GM19372 (cell line): ENCODE measurements around the gene PARD3B.

ENCODE experiments used
- ATAC-seq: cut with Tn5 transposase; IDR thresholded peaks from one replicate; pipeline ENCODE4 v1.9.1; 2021; ENCODE audit warnings: mild to moderate bottlenecking, low read depth, moderate library complexity; ENCODE audit not compliant: unreplicated experiment

PARD3B gene

GRCh38 chr2:204917089-204917701, 371.9 kb downstream of the PARD3B start:
- no peak for ATAC-seq

GRCh38 chr2:204920776-204921175, 375.5 kb downstream of the PARD3B start:
- no peak for ATAC-seq

- ATAC-seq: no peak
Measured at GRCh38 chr2:204923957-204924356, 378.7 kb downstream of the PARD3B start.

- ATAC-seq: no peak
Measured at GRCh38 chr2:204931562-204931961, 386.3 kb downstream of the PARD3B start.

GRCh38 chr2:204933735-204934374, 388.6 kb downstream of the PARD3B start:
- no peak for ATAC-seq

GRCh38 chr2:204944927-204945326, 399.7 kb downstream of the PARD3B start:
- ATAC-seq: no peak

GRCh38 chr2:204945376-204945775, 400.1 kb downstream of the PARD3B start:
- no peak for ATAC-seq

- no peak for ATAC-seq
Measured at GRCh38 chr2:204946892-204947291, 401.6 kb downstream of the PARD3B start.

GRCh38 chr2:204947405-204947804, 402.1 kb downstream of the PARD3B start:
- ATAC-seq: no peak

- no peak for ATAC-seq
Measured at GRCh38 chr2:204948024-204948763, 402.9 kb downstream of the PARD3B start.

- no peak for ATAC-seq
Measured at GRCh38 chr2:204948822-204949221, 403.5 kb downstream of the PARD3B start.

GRCh38 chr2:204950695-204951346, 405.5 kb downstream of the PARD3B start:
- no peak for ATAC-seq

- ATAC-seq: no peak
Measured at GRCh38 chr2:204958371-204958770, 413.1 kb downstream of the PARD3B start.

- no peak for ATAC-seq
Measured at GRCh38 chr2:204964414-204964813, 419.1 kb downstream of the PARD3B start.

GRCh38 chr2:204966245-204966644, 421.0 kb downstream of the PARD3B start:
- ATAC-seq: no peak

GRCh38 chr2:204967199-204967960, 422.1 kb downstream of the PARD3B start:
- ATAC-seq: no peak

GRCh38 chr2:204971206-204971907, 426.1 kb downstream of the PARD3B start:
- no peak for ATAC-seq

- ATAC-seq: no peak
Measured at GRCh38 chr2:204972161-204972560, 426.9 kb downstream of the PARD3B start.

GRCh38 chr2:204972606-204973336, 427.5 kb downstream of the PARD3B start:
- no peak for ATAC-seq
